Measurements from ENCODE around the gene FBXO3. TPM values are rescaled to one million over a fixed set of nuclear protein-coding genes. Genes with fewer than 3 reads are reported as not detected.
"Not testable (repeated sequence)": the region's sequence is repeated elsewhere in the genome, so short reads cannot be mapped to it uniquely, and the experiment has no call there.

The FBXO3 gene
- total RNA-seq, 1 donor from 2014 or later, result 22.3 TPM

GRCh38 chr11:33709466-33709865 is 64.9 kb downstream of the FBXO3 start:
- Mint-ChIP-seq H3K9me3 (no peaks in the 10 kb centered on the region), H3K27ac (no peak overlapping the region), H3K4me3 (no peak overlapping the region), H3K36me3 (ENCODE audit: low read depth) (peaks cover 34% of the 10 kb centered on the region), H3K27me3 (no peaks in the 10 kb centered on the region), H3K4me1 (no peaks in the 10 kb centered on the region)
- DNase-seq (no peak), ATAC-seq (ENCODE audit: low read depth) (no peak)
- ChIA-PET CTCF (interaction anchor here (0.8 to 1.0 kb wide), 2 partner anchors 8 to 33 kb away, joined by 3 to 4 read pairs; partner anchors contain the start of gene C11orf91), POLR2A (no interaction called here)
- no peak for TF ChIP-seq CTCF (IDR thresholded peaks at IDR 0.05)
- intact Hi-C loops (cut with micrococcal nuclease), result no loop called here

- no peak overlapping the region for H3K27ac Mint-ChIP-seq
- H3K4me3 Mint-ChIP-seq, result no peak overlapping the region
- ATAC-seq (ENCODE audit: low read depth) (no peak), DNase-seq (no peak)
- ChIA-PET POLR2A (no interaction called here), CTCF (interaction anchor here (1.0 kb wide), 1 partner anchor 34 kb away, joined by 4 read pairs; no protein-coding TSS in a partner anchor)
- no peaks in the 10 kb centered on the region for H3K4me1 Mint-ChIP-seq
- no peaks in the 10 kb centered on the region for H3K9me3 Mint-ChIP-seq
- intact Hi-C loops (cut with micrococcal nuclease), result no loop called here
- H3K27me3 Mint-ChIP-seq, result no peaks in the 10 kb centered on the region
- TF ChIP-seq CTCF (IDR thresholded peaks at IDR 0.05), result no peak
- peaks cover 31% of the 10 kb centered on the region for H3K36me3 Mint-ChIP-seq (ENCODE audit: low read depth)
Observed at GRCh38 chr11:33708985-33709384, 65.3 kb downstream of the FBXO3 start.

DNA sequence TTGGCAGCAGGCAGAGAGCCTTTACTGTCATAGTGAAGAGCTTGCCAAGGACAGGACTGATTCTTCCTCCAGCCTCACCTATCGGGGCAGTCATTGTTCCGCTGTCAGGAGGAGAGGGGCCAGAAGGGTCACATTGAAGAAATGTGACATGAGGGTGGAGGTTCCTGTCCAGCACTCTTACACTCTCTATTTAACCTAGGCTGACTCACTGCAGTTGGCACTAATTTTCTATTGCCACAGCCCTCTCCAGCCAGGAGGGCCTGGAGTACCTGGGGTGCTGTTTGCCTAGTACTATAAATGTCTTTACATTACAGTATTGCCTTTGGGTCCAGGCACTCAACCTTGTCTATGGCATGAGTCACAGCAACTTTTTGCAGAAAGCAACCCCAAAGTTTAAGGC is 66.5 kb downstream of the FBXO3 start:
- POLR2A ChIA-PET; H3K9me3 Mint-ChIP-seq; H3K27me3 Mint-ChIP-seq; H3K27ac Mint-ChIP-seq; H3K4me3 Mint-ChIP-seq; H3K4me1 Mint-ChIP-seq; ATAC-seq (ENCODE audit: low read depth); intact Hi-C loops (cut with micrococcal nuclease); DNase-seq: not testable (repeated sequence)
- CTCF ChIA-PET, result interaction anchor here (0.8 kb wide), 1 partner anchor 34 kb away, joined by 4 read pairs; no protein-coding TSS in a partner anchor
- H3K36me3 Mint-ChIP-seq (ENCODE audit: low read depth), result peaks cover 29% of the 10 kb centered on the region

DNA sequence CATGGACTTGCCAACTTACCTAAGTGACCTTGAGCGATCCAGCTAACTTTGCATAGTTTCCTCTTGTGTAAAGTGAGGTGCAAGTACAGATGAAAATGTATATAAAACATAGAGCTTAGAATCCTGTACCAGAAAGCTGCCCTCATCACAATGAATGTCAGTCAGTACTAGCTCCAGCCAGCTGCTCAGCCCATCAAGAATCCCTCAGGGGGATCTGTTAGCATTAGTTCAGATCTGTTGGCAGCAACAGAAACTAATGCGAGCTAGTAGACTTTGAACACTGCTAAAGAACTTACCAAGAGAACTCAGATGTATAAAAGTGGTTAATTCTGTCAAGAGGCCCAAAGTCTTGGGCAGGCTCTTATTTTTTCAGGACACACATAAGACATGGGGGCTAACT is 67.4 kb downstream of the FBXO3 start:
- Mint-ChIP-seq H3K4me1 (no peaks in the 10 kb centered on the region), H3K36me3 (ENCODE audit: low read depth) (peaks cover 24% of the 10 kb centered on the region), H3K27ac (no peak overlapping the region), H3K27me3 (no peaks in the 10 kb centered on the region), H3K9me3 (no peaks in the 10 kb centered on the region), H3K4me3 (no peak overlapping the region)
- ChIA-PET POLR2A (no interaction called here), CTCF (no interaction called here)
- intact Hi-C loops (cut with micrococcal nuclease), result no loop called here
- ATAC-seq (ENCODE audit: low read depth) (no peak), DNase-seq (no peak)
- no peak for TF ChIP-seq CTCF (IDR thresholded peaks at IDR 0.05)

DNA sequence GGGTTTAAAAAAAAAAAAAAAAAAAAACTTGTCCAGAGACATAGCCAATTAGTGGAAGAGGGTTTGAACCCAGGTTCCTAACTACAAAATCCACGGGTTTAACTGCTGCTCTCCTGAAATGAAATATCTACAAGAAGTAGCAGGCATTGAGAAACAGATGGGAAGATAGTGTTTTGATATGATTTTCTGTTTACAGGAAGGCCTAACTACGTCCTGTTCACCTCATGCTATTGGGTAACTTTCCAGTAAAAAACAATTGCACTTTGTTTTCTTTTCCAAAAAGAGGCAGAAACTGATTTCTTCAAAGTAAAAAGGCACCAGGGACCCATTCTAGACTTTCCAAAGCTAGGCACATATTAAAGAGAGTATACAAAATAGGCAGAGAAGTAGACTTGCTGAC is 67.8 kb downstream of the FBXO3 start:
- POLR2A ChIA-PET, result no interaction called here
- no peak for TF ChIP-seq CTCF (IDR thresholded peaks at IDR 0.05)
- DNase-seq, result no peak
- H3K27me3 Mint-ChIP-seq, result no peaks in the 10 kb centered on the region
- no peak for ATAC-seq (ENCODE audit: low read depth)
- H3K9me3 Mint-ChIP-seq, result no peaks in the 10 kb centered on the region
- peaks cover 22% of the 10 kb centered on the region for H3K36me3 Mint-ChIP-seq (ENCODE audit: low read depth)
- H3K4me3 Mint-ChIP-seq, result no peak overlapping the region
- no peaks in the 10 kb centered on the region for H3K4me1 Mint-ChIP-seq
- no peak overlapping the region for H3K27ac Mint-ChIP-seq
- intact Hi-C loops (cut with micrococcal nuclease), result no loop called here
- CTCF ChIA-PET, result interaction anchor here (1.8 kb wide), 1 partner anchor 36 kb away, joined by 5 read pairs; no protein-coding TSS in a partner anchor

All from activated B cell treated with CpG ODN at 0.5 μM for 24 hours (primary cell).